ENCODE data around the gene CREB3L1. TPM values are rescaled to one million over a fixed set of nuclear protein-coding genes. Genes with fewer than 3 reads are reported as not detected.

The CREB3L1 gene
- total RNA-seq, 1 experiment from 2014 or later: 3.3 TPM

- no peak overlapping the region for H3K4me2 ChIP-seq (ENCODE audit: insufficient read depth, insufficient read length, low read length)
- no peak overlapping the region for H3K14ac ChIP-seq (ENCODE audit: insufficient read depth, low read length)
- H3K56ac ChIP-seq (ENCODE audit: insufficient read length, low read depth, low read length): no peak overlapping the region
- peaks cover 3% of the 10 kb centered on the region for H3K4me1 ChIP-seq (ENCODE audit: insufficient read depth, low read length)
- no peaks in the 10 kb centered on the region for H3K9me3 ChIP-seq (ENCODE audit: control insufficient read depth, low read depth, low read length)
- no peak overlapping the region for H2BK12ac ChIP-seq (ENCODE audit: insufficient read length, low read depth, low read length)
- Mint-ChIP-seq H3K4me3 (no peak overlapping the region), H3K9me3 (no peaks in the 10 kb centered on the region; a peak in 1 of 5 replicates), H3K36me3 (ENCODE audit: insufficient read depth in 1 of 3, low read depth in 3 of 3) (no peaks in the 10 kb centered on the region), H3K27ac (no peak overlapping the region), H3K27me3 (ENCODE audit: low read depth) (peaks cover 5% of the 10 kb centered on the region), H3K4me1 (peaks cover 27 to 33% of the 10 kb centered on the region in 2 experiments)
- no peak overlapping the region for H2AFZ ChIP-seq (ENCODE audit: low read length)
- H4K91ac ChIP-seq (ENCODE audit: insufficient read length, low read depth, low read length): no peak overlapping the region
- H3K23ac ChIP-seq (ENCODE audit: insufficient read length, low read depth, low read length): no peak overlapping the region
- H2BK15ac ChIP-seq (ENCODE audit: low read depth, low read length): no peak overlapping the region
- no peaks in the 10 kb centered on the region for H4K20me1 ChIP-seq (ENCODE audit: control insufficient read depth, insufficient read depth, insufficient read length)
- no peak overlapping the region for H2AK5ac ChIP-seq (ENCODE audit: insufficient read length, low read length)
- H3K79me2 ChIP-seq (ENCODE audit: insufficient read depth, low read length): no peaks in the 10 kb centered on the region
- peak; percentile 9 for DNase-seq
- no peak overlapping the region for H3T11ph ChIP-seq (ENCODE audit: low read length)
- no peaks in the 10 kb centered on the region for H3K27me3 ChIP-seq (ENCODE audit: insufficient read depth, low read length)
- H3K18ac ChIP-seq (ENCODE audit: insufficient read length, low read depth, low read length): no peak overlapping the region
- WGBS (ENCODE audit: extremely low coverage, insufficient read length, low lambda C conversion rate): no CpG with 5 or more reads among the region's 4 CpGs
- H2BK5ac ChIP-seq (ENCODE audit: insufficient read length, low read length): no peak overlapping the region
- H3K9ac ChIP-seq (ENCODE audit: extremely low read depth, insufficient read length, low read length): no peak overlapping the region
- TF ChIP-seq, protein P1, sequence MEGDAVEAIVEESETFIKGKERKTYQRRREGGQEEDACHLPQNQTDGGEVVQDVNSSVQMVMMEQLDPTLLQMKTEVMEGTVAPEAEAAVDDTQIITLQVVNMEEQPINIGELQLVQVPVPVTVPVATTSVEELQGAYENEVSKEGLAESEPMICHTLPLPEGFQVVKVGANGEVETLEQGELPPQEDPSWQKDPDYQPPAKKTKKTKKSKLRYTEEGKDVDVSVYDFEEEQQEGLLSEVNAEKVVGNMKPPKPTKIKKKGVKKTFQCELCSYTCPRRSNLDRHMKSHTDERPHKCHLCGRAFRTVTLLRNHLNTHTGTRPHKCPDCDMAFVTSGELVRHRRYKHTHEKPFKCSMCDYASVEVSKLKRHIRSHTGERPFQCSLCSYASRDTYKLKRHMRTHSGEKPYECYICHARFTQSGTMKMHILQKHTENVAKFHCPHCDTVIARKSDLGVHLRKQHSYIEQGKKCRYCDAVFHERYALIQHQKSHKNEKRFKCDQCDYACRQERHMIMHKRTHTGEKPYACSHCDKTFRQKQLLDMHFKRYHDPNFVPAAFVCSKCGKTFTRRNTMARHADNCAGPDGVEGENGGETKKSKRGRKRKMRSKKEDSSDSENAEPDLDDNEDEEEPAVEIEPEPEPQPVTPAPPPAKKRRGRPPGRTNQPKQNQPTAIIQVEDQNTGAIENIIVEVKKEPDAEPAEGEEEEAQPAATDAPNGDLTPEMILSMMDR (conservative IDR thresholded peaks at IDR 0.05): no peak
- no peak overlapping the region for H3K27ac ChIP-seq (ENCODE audit: insufficient read length, low read depth, low read length)
- no peaks in the 10 kb centered on the region for H3K79me1 ChIP-seq (ENCODE audit: insufficient read depth, low read depth, low read length, poor library complexity, severe bottlenecking)
- H4K8ac ChIP-seq (replicated peaks; ENCODE audit: insufficient read length, low read depth, low read length): no peak overlapping the region
- no peak overlapping the region for H2BK120ac ChIP-seq (ENCODE audit: low read depth, low read length, poor library complexity, severe bottlenecking)
- no peaks in the 10 kb centered on the region for H3K23me2 ChIP-seq (ENCODE audit: insufficient read length, low read depth, low read length, poor library complexity, severe bottlenecking)
- no peak overlapping the region for H2BK20ac ChIP-seq (ENCODE audit: low read depth, low read length, poor library complexity, severe bottlenecking)
- no peak overlapping the region for H4K5ac ChIP-seq (ENCODE audit: insufficient read length, low read depth, low read length)
- no peak overlapping the region for H3K4ac ChIP-seq (ENCODE audit: low read depth, low read length)
Observed at GRCh38 chr11:46249938-46250744, 27.3 kb upstream of the CREB3L1 start.
